ENCODE results near the gene TARS2. TPM values are rescaled to one million over a fixed set of nuclear protein-coding genes. Genes with fewer than 3 reads are reported as not detected.

The TARS2 gene
- total RNA-seq, 2 donors from 2014 or later = 49.8 to 66.4 TPM

GRCh38 chr1:150512846-150513245 lies 25.6 kb downstream of the TARS2 start:
- Mint-ChIP-seq H3K4me1 (ENCODE audit: low read depth) (peaks cover 20% of the 10 kb centered on the region), H3K27me3 (ENCODE audit: low read depth) (no peaks in the 10 kb centered on the region), H3K36me3 (ENCODE audit: insufficient read depth in 2 of 2) (no peaks in the 10 kb centered on the region), H3K4me3 (no peak overlapping the region), H3K9me3 (no peaks in the 10 kb centered on the region), H3K27ac (no peak overlapping the region)
- ATAC-seq (replicated peaks in 1 of 2) (no peak), DNase-seq (no peak)

- ATAC-seq (replicated peaks in 1 of 2) (no peak), DNase-seq (no peak)
- no peaks in the 10 kb centered on the region for H3K9me3 Mint-ChIP-seq
- H3K4me1 Mint-ChIP-seq (ENCODE audit: low read depth) = peaks cover 20% of the 10 kb centered on the region
- H3K27ac Mint-ChIP-seq = no peak overlapping the region
- no peaks in the 10 kb centered on the region for H3K27me3 Mint-ChIP-seq (ENCODE audit: low read depth)
- H3K36me3 Mint-ChIP-seq (ENCODE audit: insufficient read depth in 2 of 2) = no peaks in the 10 kb centered on the region
- peak overlapping the region in 1 of 2 donors; percentile 31 for H3K4me3 Mint-ChIP-seq
Observed at GRCh38 chr1:150513351-150513791, 26.2 kb downstream of the TARS2 start.

GRCh38 chr1:150514260-150514659 lies 27.0 kb downstream of the TARS2 start:
- H3K9me3 Mint-ChIP-seq = no peaks in the 10 kb centered on the region
- ATAC-seq (replicated peaks in 1 of 2) = no peak
- DNase-seq = no peak
- H3K27me3 Mint-ChIP-seq (ENCODE audit: low read depth) = no peaks in the 10 kb centered on the region
- H3K36me3 Mint-ChIP-seq (ENCODE audit: insufficient read depth in 2 of 2) = no peaks in the 10 kb centered on the region
- no peak overlapping the region for H3K27ac Mint-ChIP-seq
- H3K4me3 Mint-ChIP-seq = peak overlapping the region; percentile 88 to 94
- peaks cover 20% of the 10 kb centered on the region for H3K4me1 Mint-ChIP-seq (ENCODE audit: low read depth)

DNA sequence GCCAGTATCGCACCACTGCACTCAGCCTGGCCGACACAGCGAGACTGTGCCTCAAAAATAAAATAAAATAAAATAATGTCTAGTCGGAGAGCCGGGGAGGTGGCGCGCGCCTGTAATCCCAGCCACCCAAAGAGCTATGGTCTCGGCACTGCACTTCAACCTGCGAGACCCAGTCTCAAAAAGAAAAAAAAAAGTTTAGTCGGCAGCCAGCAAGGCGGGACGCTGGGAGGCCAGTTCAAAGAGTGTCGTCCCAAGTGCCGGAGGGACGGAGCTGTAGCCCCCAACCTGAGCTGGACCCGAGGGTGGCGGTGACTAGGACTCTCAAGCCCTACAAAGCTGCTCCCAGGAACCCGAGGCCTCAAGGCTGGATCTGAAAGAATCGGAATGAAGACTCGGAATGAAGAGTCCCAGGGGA lies 27.7 kb downstream of the TARS2 start:
- Mint-ChIP-seq H3K4me1 (ENCODE audit: low read depth) (peaks cover 20% of the 10 kb centered on the region), H3K4me3 (peak overlapping the region; percentile 88 to 94), H3K9me3 (no peaks in the 10 kb centered on the region), H3K27me3 (ENCODE audit: low read depth) (no peaks in the 10 kb centered on the region), H3K36me3 (ENCODE audit: insufficient read depth in 2 of 2) (no peaks in the 10 kb centered on the region), H3K27ac (no peak overlapping the region)
- DNase-seq (no peak), ATAC-seq (replicated peaks in 1 of 2) (peak; percentile 1 to 2)

GRCh38 chr1:150515328-150516049 lies 28.3 kb downstream of the TARS2 start, which contains the start of gene FALEC:
Gene FALEC, plus strand, starts transcription at chr1:150515752.
- no peaks in the 10 kb centered on the region for H3K9me3 Mint-ChIP-seq
- H3K4me1 Mint-ChIP-seq (ENCODE audit: low read depth) = peaks cover 20% of the 10 kb centered on the region
- peak; percentile 99 to 100 for ATAC-seq (replicated peaks in 1 of 2)

DNA sequence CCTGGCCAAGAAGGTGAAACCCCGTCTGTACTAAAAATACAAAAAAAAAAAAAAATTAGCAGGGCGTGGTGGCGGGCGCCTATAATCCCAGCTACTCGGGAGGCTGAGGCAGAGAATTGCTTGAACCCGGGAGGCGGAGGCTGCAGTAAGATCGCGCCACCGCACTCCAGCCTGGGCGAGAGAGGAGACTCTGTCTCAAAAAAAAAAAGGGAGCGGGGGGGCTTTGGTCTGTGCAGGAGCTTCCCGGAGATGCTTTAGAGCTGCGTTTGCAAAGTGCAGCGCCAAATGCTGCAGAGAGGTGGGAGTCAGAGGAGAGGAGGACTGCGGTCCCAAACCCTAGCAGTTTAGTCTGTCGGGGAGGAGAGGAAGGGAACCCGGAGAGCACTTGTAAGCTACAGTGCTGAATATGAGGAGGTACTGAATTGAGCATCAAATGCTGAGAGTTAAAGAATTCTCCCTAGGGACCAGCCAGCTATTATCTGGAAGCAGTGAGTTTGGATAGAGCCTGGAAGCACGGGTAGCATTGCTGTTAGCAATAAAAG lies 28.9 kb downstream of the TARS2 start:
- Mint-ChIP-seq H3K9me3 (no peaks in the 10 kb centered on the region), H3K4me1 (ENCODE audit: low read depth) (peaks cover 20% of the 10 kb centered on the region), H3K4me3 (peak overlapping the region; percentile 88 to 94), H3K27me3 (ENCODE audit: low read depth) (no peaks in the 10 kb centered on the region), H3K27ac (peak overlapping the region; percentile 12), H3K36me3 (ENCODE audit: insufficient read depth in 2 of 2) (no peaks in the 10 kb centered on the region)
- DNase-seq = peak in 1 of 2 donors; percentile 8
- ATAC-seq (replicated peaks in 1 of 2) = peak; percentile 12 to 14

More at GRCh38 chr1:150515328-150516049, 28.3 kb downstream of the TARS2 start, which contains the start of gene FALEC:
- peak within 1 kb of the TSS; percentile 88 to 94 for H3K4me3 Mint-ChIP-seq
- no peaks in the 10 kb centered on the region for H3K36me3 Mint-ChIP-seq (ENCODE audit: insufficient read depth in 2 of 2)
- peak within 1 kb of the TSS; percentile 12 for H3K27ac Mint-ChIP-seq
- H3K27me3 Mint-ChIP-seq (ENCODE audit: low read depth) = no peaks in the 10 kb centered on the region
- peak; percentile 94 to 95 for DNase-seq

- ATAC-seq (replicated peaks in 1 of 2) (no peak), DNase-seq (no peak)
- Mint-ChIP-seq H3K27ac (no peak overlapping the region), H3K4me3 (peak overlapping the region; percentile 88 to 94), H3K27me3 (ENCODE audit: low read depth) (no peaks in the 10 kb centered on the region), H3K36me3 (ENCODE audit: insufficient read depth in 2 of 2) (no peaks in the 10 kb centered on the region), H3K4me1 (ENCODE audit: low read depth) (peaks cover 24% of the 10 kb centered on the region), H3K9me3 (no peaks in the 10 kb centered on the region)
Observed at GRCh38 chr1:150516616-150517015, 29.4 kb downstream of the TARS2 start.

GRCh38 chr1:150521196-150521968 lies 34.2 kb downstream of the TARS2 start:
- Mint-ChIP-seq H3K4me3 (no peak overlapping the region), H3K4me1 (ENCODE audit: low read depth) (peaks cover 11% of the 10 kb centered on the region), H3K9me3 (no peaks in the 10 kb centered on the region), H3K36me3 (ENCODE audit: insufficient read depth in 2 of 2) (no peaks in the 10 kb centered on the region), H3K27ac (no peak overlapping the region), H3K27me3 (ENCODE audit: low read depth) (no peaks in the 10 kb centered on the region)
- ATAC-seq (replicated peaks in 1 of 2) (no peak), DNase-seq (no peak)

GRCh38 chr1:150525348-150525747 lies 38.1 kb downstream of the TARS2 start:
- no peak overlapping the region for H3K27ac Mint-ChIP-seq
- DNase-seq (no peak), ATAC-seq (replicated peaks in 1 of 2) (no peak)
- no peaks in the 10 kb centered on the region for H3K27me3 Mint-ChIP-seq (ENCODE audit: low read depth)
- no peaks in the 10 kb centered on the region for H3K9me3 Mint-ChIP-seq
- no peaks in the 10 kb centered on the region for H3K36me3 Mint-ChIP-seq (ENCODE audit: insufficient read depth in 2 of 2)
- no peak overlapping the region for H3K4me3 Mint-ChIP-seq
- peaks cover 5% of the 10 kb centered on the region for H3K4me1 Mint-ChIP-seq (ENCODE audit: low read depth)

DNA sequence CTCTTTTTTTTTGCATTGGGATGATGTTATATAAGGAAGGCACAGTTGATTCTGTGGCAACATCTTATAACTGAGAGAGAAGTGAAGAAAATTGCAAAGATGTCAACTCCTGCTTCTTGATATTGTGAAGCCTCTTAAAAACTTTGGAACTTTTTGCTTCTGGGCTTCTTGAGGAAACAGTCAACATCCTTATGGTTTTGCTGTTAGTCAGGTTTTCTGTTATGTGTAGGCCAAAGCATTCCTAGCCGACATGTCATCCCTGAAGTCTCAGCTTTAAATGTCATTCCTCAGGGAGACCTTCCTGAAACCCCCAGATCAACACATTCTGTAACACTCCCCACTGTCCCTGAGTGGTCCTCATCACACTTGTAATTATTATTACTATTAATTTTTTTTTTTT lies 41.0 kb downstream of the TARS2 start:
- Mint-ChIP-seq H3K27ac (no peak overlapping the region), H3K36me3 (ENCODE audit: insufficient read depth in 2 of 2) (no peaks in the 10 kb centered on the region), H3K27me3 (ENCODE audit: low read depth) (no peaks in the 10 kb centered on the region), H3K4me1 (ENCODE audit: low read depth) (no peaks in the 10 kb centered on the region), H3K9me3 (no peaks in the 10 kb centered on the region), H3K4me3 (no peak overlapping the region)
- DNase-seq (no peak), ATAC-seq (replicated peaks in 1 of 2) (no peak)

- Mint-ChIP-seq H3K27ac (no peak overlapping the region), H3K9me3 (no peaks in the 10 kb centered on the region), H3K4me1 (ENCODE audit: low read depth) (no peaks in the 10 kb centered on the region), H3K27me3 (ENCODE audit: low read depth) (no peaks in the 10 kb centered on the region), H3K36me3 (ENCODE audit: insufficient read depth in 2 of 2) (no peaks in the 10 kb centered on the region), H3K4me3 (no peak overlapping the region)
- no peak for DNase-seq
- ATAC-seq (replicated peaks in 1 of 2) = no peak
Observed at GRCh38 chr1:150529017-150529416, 41.8 kb downstream of the TARS2 start.

DNA sequence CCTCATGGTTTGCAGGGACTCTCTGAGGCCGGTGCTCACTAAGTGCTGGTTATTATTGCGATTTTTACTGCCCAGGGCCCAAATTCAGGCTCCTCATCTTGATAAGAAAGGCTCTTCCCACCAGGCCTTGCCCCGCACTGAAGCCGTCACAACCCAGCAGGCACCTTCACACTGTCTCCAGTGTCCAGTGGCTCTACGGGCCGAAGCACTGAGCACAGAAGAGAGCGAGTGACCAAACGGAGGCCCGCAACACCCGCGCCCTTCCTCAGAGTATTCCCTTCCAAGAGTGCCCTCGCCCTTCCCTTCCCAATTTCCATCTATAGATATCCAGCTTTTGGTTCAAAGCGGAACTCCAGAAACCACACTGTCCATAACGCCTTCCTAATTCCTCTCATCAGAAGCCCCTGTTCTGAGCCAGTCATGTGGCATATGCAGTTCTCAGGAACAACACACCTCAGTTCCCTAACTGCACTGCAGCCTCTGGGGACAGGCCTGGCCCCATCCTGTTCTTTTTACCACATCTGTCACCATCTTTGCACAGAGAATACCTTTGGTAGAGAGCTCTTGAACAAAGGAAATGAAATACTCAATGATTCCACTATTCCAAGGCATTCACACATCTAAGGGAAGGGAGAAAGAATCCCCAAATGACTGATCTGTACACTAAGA lies 43.4 kb downstream of the TARS2 start:
- H3K4me3 Mint-ChIP-seq = no peak overlapping the region
- ATAC-seq (replicated peaks in 1 of 2) (no peak), DNase-seq (no peak)
- no peaks in the 10 kb centered on the region for H3K27me3 Mint-ChIP-seq (ENCODE audit: low read depth)
- no peaks in the 10 kb centered on the region for H3K4me1 Mint-ChIP-seq (ENCODE audit: low read depth)
- H3K9me3 Mint-ChIP-seq = no peaks in the 10 kb centered on the region
- no peaks in the 10 kb centered on the region for H3K36me3 Mint-ChIP-seq (ENCODE audit: insufficient read depth in 2 of 2)
- no peak overlapping the region for H3K27ac Mint-ChIP-seq

DNA sequence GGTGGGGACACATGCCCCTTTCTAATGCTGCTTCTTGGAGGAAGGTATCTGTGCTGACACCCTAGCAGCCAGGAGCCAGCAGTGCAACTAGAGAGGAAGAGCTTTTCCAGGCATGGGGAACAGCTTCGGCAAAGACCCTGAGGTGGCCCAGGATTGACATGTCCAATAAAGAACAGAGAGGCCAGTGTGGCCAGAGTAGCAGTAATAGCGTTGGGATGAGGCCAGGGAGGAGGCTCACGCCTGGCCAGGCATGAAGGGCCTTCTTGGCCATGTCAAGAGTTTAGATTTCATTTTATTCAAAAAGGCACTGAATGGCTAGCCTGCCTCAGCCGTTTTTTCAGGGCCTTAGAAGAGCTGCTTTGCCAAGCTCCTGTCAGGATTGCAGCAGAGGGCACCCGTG lies 45.6 kb downstream of the TARS2 start:
- H3K27ac Mint-ChIP-seq = peak overlapping the region; percentile 9
- no peak overlapping the region for H3K4me3 Mint-ChIP-seq
- DNase-seq (no peak), ATAC-seq (replicated peaks in 1 of 2) (no peak)
- no peaks in the 10 kb centered on the region for H3K27me3 Mint-ChIP-seq (ENCODE audit: low read depth)
- no peaks in the 10 kb centered on the region for H3K4me1 Mint-ChIP-seq (ENCODE audit: low read depth)
- H3K36me3 Mint-ChIP-seq (ENCODE audit: insufficient read depth in 2 of 2) = no peaks in the 10 kb centered on the region
- H3K9me3 Mint-ChIP-seq = no peaks in the 10 kb centered on the region

All from activated T-cell treated with anti-CD3 and anti-CD28 coated beads, Interleukin-2, amount 50 U/mL, for 72 hours (primary cell).